ENCODE measurements around the gene GIPC3.

Gene GIPC3

GRCh38 chr19:3610745-3611717 lies 25.8 kb downstream of the GIPC3 start:
- POLR2A ChIA-PET: no interaction called here
- peaks cover 3% of the 10 kb centered on the region; the same call in 1 of the 2 replicates for H3K4me1 ChIP-seq (ENCODE audit: control insufficient read depth, insufficient read depth, low read length)

More at GRCh38 chr19:3610745-3611717, 25.8 kb downstream of the GIPC3 start:
- TF ChIP-seq GLI4 (tag by site-specific recombination; IDR thresholded peaks at IDR 0.05) (no peak), ZNF76 (tag by site-specific recombination; IDR thresholded peaks at IDR 0.05; ENCODE audit: borderline replicate concordance, low read depth) (no peak), ZBTB21 (tag by site-specific recombination; IDR thresholded peaks at IDR 0.05) (no peak), GLIS2 (tag by site-specific recombination; IDR thresholded peaks at IDR 0.05) (peak; percentile 20; the same call in 1 of the 2 replicates), HIC1 (tag by site-specific recombination; IDR thresholded peaks at IDR 0.05) (peak; percentile 38; the same call in 1 of the 2 replicates), PRDM10 (tag by site-specific recombination; IDR thresholded peaks at IDR 0.05) (no peak), ZNF639 (tag by site-specific recombination; IDR thresholded peaks at IDR 0.05) (no peak), ZNF670 (tag by site-specific recombination; IDR thresholded peaks at IDR 0.05; ENCODE audit: low read depth) (no peak), ZNF23 (tag by site-specific recombination; IDR thresholded peaks at IDR 0.05; ENCODE audit: borderline replicate concordance) (no peak), HOXD13 (CRISPR knock-in tag; IDR thresholded peaks at IDR 0.05; ENCODE audit: borderline replicate concordance) (no peak), ZNF24 (tag by site-specific recombination; IDR thresholded peaks at IDR 0.05) (no peak), ZNF692 (tag by site-specific recombination; IDR thresholded peaks at IDR 0.05) (peak; percentile 58; the same call in 1 of the 2 replicates), ZFP69B (tag by site-specific recombination; IDR thresholded peaks at IDR 0.05) (0 out of 2 replicates have a peak, but pooled peaks have one; percentile 18), ZNF677 (tag by site-specific recombination; IDR thresholded peaks at IDR 0.05) (no peak), ZNF747 (tag by site-specific recombination; IDR thresholded peaks at IDR 0.05) (no peak), ZNF623 (tag by site-specific recombination; IDR thresholded peaks at IDR 0.05) (no peak), ZNF473 (tag by site-specific recombination; IDR thresholded peaks at IDR 0.05) (no peak), HOXA7 (CRISPR knock-in tag; IDR thresholded peaks at IDR 0.05; ENCODE audit: borderline replicate concordance) (no peak), HOXC10 (CRISPR knock-in tag; IDR thresholded peaks at IDR 0.05) (no peak)
- H3K36me3 ChIP-seq (ENCODE audit: control insufficient read depth in 2 of 2, insufficient read depth in 1 of 2, low read length in 2 of 2): peaks cover 0 to 41% of the 10 kb centered on the region in 2 experiments; a peak in 1 of 3 replicates
- CTCF ChIA-PET: no interaction called here
- H3K4me3 ChIP-seq (ENCODE audit: low read depth, low read length): no peak overlapping the region
- no peak overlapping the region for H3K27ac ChIP-seq (ENCODE audit: extremely low read depth, low read depth, low read length)
- H3K9me3 ChIP-seq (ENCODE audit: control insufficient read depth, insufficient read depth, low read depth, low read length): no peaks in the 10 kb centered on the region
